Smooth muscle cell (in vitro differentiated cells): ENCODE data around the gene SLC35A3. TPM values are rescaled to one million over a fixed set of nuclear protein-coding genes. Genes with fewer than 3 reads are reported as not detected.

Experiments
- DNase-seq: peaks from one replicate; lab custom pipeline; 2025; ENCODE audit not compliant: unreplicated experiment; lab: John Stamatoyannopoulos, UW
- H2AFZ ChIP-seq: fragments of 200-600 bp; sonication (generic); 2 replicates; pipeline ENCODE4 v1.6.0; 2016; ENCODE audit warnings: antibody characterized with exemption, low read depth, mild to moderate bottlenecking
- H3F3A ChIP-seq: fragments of 200-600 bp; sonication (generic); 2 replicates; pipeline ENCODE4 v1.6.0; 2017; ENCODE audit warnings: antibody characterized with exemption, low read depth
- H3K27ac ChIP-seq: fragments of 200-600 bp; sonication (generic); 2 replicates; pipeline ENCODE4 v1.5.1; 2016; ENCODE audit warnings: low read depth, mild to moderate bottlenecking
- H3K27me3 ChIP-seq: fragments of 200-600 bp; sonication (generic); 2 replicates; pipeline ENCODE4 v1.6.1; 2016; ENCODE audit warnings: low read depth, mild to moderate bottlenecking
- H3K36me3 ChIP-seq: fragments of 200-600 bp; sonication (generic); 2 replicates; pipeline ENCODE4 v1.5.1; 2016; ENCODE audit warnings: low read depth
- H3K4me1 ChIP-seq: fragments of 200-600 bp; sonication (generic); 2 replicates; pipeline ENCODE4 v1.5.1; 2016; ENCODE audit warnings: low read depth
- H3K4me2 ChIP-seq: fragments of 200-600 bp; sonication (generic); 2 replicates; pipeline ENCODE4 v1.6.0; 2016; ENCODE audit warnings: mild to moderate bottlenecking
- H3K4me3 ChIP-seq: fragments of 200-600 bp; sonication (generic); 2 replicates; pipeline ENCODE4 v1.5.1; 2016; ENCODE audit warnings: mild to moderate bottlenecking
- H3K79me2 ChIP-seq: fragments of 200-600 bp; sonication (generic); 2 replicates; pipeline ENCODE4 v1.6.0; 2016; ENCODE audit warnings: low read depth, mild to moderate bottlenecking
- H3K9ac ChIP-seq: fragments of 200-600 bp; sonication (generic); 2 replicates; pipeline ENCODE4 v1.6.0; 2016; ENCODE audit warnings: low read depth
- H3K9me3 ChIP-seq: fragments of 200-600 bp; sonication (generic); replicated peaks from 2 replicates; pipeline ENCODE4 v1.5.1; 2016; ENCODE audit warnings: low read depth
- H4K20me1 ChIP-seq: fragments of 200-600 bp; sonication (generic); 2 replicates; pipeline ENCODE4 v1.6.0; 2016; ENCODE audit warnings: low read depth
- WGBS: methylation state at CpG from one replicate; pipeline ENCODE4 v1.1.7; 2016; ENCODE audit warnings: low lambda C conversion rate; 5-methylcytosine and 5-hydroxymethylcytosine counted together
- polyA plus RNA-seq: library from polyadenylated mRNA; unstranded; fragments of >200 nt; fragmentation: Nextera tagmentation; extraction: Ambion mirVana; gene quantifications from 2 replicates; pipeline ENCODE4 v1.2.1, GENCODE V29; 2016
- total RNA-seq: library from RNA; depleted of rRNA; stranded (reverse); fragments of >200 nt; gene quantifications from 2 replicates; pipeline ENCODE4 v1.2.3, GENCODE V29; 2014
- TF ChIP-seq, protein P1 (sequence below): fragments of 200-600 bp; sonication (generic); IDR thresholded peaks from 2 replicates; pipeline ENCODE4 v1.5.1; 2017; ENCODE audit warnings: borderline replicate concordance, mild to moderate bottlenecking, antibody characterized with exemption; ENCODE audit not compliant: insufficient read depth, poor library complexity, severe bottlenecking

The SLC35A3 gene
- total and polyA plus RNA-seq, 2 experiments from 2014 or later, result 8.2 to 33.5 TPM

DNA sequence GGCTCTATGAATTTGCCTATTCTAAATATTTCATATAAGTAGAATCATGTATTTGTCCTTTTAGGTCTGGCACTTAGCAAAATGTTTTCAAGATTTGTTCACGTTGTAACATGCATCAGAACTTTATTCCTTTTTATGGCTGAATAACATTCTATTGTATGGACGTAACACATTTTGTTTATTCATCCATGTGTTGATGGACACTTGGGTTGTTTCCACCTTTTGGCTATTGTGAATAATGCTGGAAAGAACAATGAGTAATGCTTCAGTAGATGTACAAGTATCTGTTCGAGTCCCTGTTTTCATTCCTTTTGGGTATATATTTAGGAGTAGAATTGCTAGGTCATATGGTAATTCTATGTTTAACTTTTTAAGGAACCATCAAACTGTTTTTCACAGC, 24.7 kb downstream of the SLC35A3 start:
- no peak overlapping the region for H3K27ac ChIP-seq
- H3K9ac ChIP-seq, result no peak overlapping the region
- H3K27me3 ChIP-seq, result no peaks in the 10 kb centered on the region
- TF ChIP-seq, protein P1, sequence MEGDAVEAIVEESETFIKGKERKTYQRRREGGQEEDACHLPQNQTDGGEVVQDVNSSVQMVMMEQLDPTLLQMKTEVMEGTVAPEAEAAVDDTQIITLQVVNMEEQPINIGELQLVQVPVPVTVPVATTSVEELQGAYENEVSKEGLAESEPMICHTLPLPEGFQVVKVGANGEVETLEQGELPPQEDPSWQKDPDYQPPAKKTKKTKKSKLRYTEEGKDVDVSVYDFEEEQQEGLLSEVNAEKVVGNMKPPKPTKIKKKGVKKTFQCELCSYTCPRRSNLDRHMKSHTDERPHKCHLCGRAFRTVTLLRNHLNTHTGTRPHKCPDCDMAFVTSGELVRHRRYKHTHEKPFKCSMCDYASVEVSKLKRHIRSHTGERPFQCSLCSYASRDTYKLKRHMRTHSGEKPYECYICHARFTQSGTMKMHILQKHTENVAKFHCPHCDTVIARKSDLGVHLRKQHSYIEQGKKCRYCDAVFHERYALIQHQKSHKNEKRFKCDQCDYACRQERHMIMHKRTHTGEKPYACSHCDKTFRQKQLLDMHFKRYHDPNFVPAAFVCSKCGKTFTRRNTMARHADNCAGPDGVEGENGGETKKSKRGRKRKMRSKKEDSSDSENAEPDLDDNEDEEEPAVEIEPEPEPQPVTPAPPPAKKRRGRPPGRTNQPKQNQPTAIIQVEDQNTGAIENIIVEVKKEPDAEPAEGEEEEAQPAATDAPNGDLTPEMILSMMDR, result no peak
- WGBS, result 99% methylated on average over 3 of the region's 3 CpGs
- no peaks in the 10 kb centered on the region for H3K4me1 ChIP-seq
- peaks cover 8% of the 10 kb centered on the region for H4K20me1 ChIP-seq
- no peaks in the 10 kb centered on the region for H3F3A ChIP-seq
- H2AFZ ChIP-seq, result no peak overlapping the region
- H3K4me2 ChIP-seq, result no peak overlapping the region
- DNase-seq, result no peak
- peaks cover 13% of the 10 kb centered on the region for H3K36me3 ChIP-seq
- no peak overlapping the region for H3K4me3 ChIP-seq
- H3K79me2 ChIP-seq, result peaks cover 34% of the 10 kb centered on the region
- H3K9me3 ChIP-seq, result no peaks in the 10 kb centered on the region

DNA sequence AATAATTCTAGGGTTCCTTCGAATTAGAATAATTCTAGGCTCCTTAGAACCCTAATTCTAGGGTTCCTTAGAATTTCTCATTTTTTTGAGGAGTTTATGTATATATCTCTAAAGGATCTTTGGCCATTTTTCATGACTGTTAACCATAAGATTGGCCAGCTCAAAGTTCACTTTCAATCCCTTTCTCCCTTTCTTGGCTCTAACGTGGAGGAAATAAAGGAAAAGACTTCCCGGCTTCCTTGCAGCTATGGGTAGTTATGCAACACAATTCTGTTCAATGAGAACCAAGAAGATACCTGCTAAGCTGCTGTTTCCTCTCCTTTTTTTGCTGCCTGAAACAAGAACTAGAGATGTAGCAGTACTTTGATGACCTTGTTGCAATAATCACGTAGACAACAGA, 27.2 kb downstream of the SLC35A3 start:
- Histone ChIP-seq H3K27me3 (no peaks in the 10 kb centered on the region), H3K4me3 (no peak overlapping the region), H2AFZ (no peak overlapping the region), H3K79me2 (peaks cover 21% of the 10 kb centered on the region), H4K20me1 (peaks cover 21% of the 10 kb centered on the region), H3K27ac (no peak overlapping the region), H3K36me3 (peaks cover 6% of the 10 kb centered on the region), H3K9ac (no peak overlapping the region), H3K9me3 (no peaks in the 10 kb centered on the region), H3F3A (no peaks in the 10 kb centered on the region), H3K4me2 (no peak overlapping the region), H3K4me1 (no peaks in the 10 kb centered on the region)
- no peak for DNase-seq
- WGBS, result 97% methylated on average over 4 of the region's 4 CpGs
- TF ChIP-seq, protein P1, result no peak

DNA sequence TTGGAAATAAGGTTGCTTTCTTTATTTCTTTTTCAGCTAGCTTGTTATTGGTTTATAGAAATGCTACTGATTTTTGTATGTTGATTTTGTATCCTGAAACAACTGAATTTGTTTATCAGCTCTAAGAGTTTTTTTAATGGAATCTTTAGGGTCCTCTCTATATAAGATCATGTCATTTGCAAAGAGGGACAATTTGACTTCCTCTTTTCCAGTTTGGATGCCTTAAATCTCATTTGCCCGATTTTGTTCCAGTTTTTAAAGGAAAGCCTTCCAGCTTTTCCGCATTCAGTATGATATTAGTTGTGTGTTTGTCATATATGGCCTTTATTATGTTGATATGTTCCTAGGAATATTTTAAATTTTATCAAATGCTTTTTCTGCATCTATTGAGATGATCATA, 31.7 kb downstream of the SLC35A3 start:
- DNase-seq, result no peak
- Histone ChIP-seq H4K20me1 (peaks cover 27% of the 10 kb centered on the region), H3K27me3 (no peaks in the 10 kb centered on the region), H2AFZ (no peak overlapping the region), H3K27ac (no peak overlapping the region), H3K9ac (no peak overlapping the region), H3K36me3 (no peaks in the 10 kb centered on the region), H3K4me3 (no peak overlapping the region), H3K4me1 (no peaks in the 10 kb centered on the region), H3K9me3 (no peaks in the 10 kb centered on the region), H3K4me2 (no peak overlapping the region), H3F3A (no peaks in the 10 kb centered on the region), H3K79me2 (peaks cover 46% of the 10 kb centered on the region)
- 95% methylated on average over 2 of the region's 2 CpGs for WGBS
- TF ChIP-seq, protein P1, result no peak

- Histone ChIP-seq H2AFZ (no peak overlapping the region), H3K4me2 (no peak overlapping the region), H3K4me3 (no peak overlapping the region), H3K27ac (no peak overlapping the region), H3K9ac (no peak overlapping the region), H3K79me2 (peaks cover 37% of the 10 kb centered on the region), H3K4me1 (no peaks in the 10 kb centered on the region), H3K27me3 (no peaks in the 10 kb centered on the region), H3K9me3 (no peaks in the 10 kb centered on the region), H3F3A (no peaks in the 10 kb centered on the region), H3K36me3 (no peaks in the 10 kb centered on the region), H4K20me1 (peaks cover 26% of the 10 kb centered on the region)
- WGBS, result 96% methylated on average over 1 of the region's 1 CpG
- DNase-seq, result no peak
- TF ChIP-seq, protein P1, result no peak
Measured at GRCh38 chr1:100005424-100005823, 35.6 kb downstream of the SLC35A3 start.
